SH-SY5Y (cell line): Measurements from ENCODE around the gene HACD2.

Source experiments
- GATA2 ChIP-seq: IDR thresholded peaks from 2 replicates; pipeline ENCODE4 v1.6.1; 2011; ENCODE audit warnings: mild to moderate bottlenecking, low read depth, low read length
- GATA3 ChIP-seq: IDR thresholded peaks from 2 replicates; pipeline ENCODE4 v1.6.1; 2011; ENCODE audit warnings: low read depth, mild to moderate bottlenecking, low read length, moderate library complexity

DNA sequence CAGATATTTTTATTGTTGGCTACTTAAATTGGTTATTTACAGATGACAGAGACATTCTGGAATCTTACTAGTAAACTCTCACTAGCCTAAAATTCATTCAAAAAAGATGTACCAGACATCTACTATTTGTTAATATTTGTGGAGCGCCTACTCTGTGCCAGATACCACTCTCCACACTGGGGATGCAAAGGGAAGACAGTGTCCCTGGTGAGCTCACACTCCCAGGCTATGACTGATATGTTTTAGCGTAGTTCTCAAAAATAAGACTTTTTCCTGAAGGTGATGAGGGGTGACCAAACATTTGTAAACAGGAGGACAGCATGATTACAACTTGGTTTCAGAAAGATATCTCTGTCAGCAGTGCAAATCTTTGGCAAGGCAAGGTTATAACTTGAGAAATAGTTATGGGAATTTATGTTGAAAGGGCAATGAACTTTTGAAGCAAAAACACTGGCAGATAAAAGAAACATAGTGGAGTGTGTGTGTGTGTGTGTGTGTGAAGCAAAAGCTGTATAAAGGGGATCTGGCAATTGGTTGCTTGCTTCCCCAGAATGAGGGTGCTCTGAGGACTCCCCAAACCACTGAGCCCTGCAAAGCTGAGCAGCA is 51.2 kb downstream of the HACD2 start:
- TF ChIP-seq GATA3 (no peak), GATA2 (no peak)
